CD4-positive, alpha-beta T cell treated with Interleukin-1 beta for 1 hour (primary cell): ENCODE results near the gene ROBO2.

Source experiments
- DNase-seq, 2 donors: peaks; one replicate each; pipeline ENCODE4 v3.0.0-alpha.2; 2020 to 2022

The ROBO2 gene

DNA sequence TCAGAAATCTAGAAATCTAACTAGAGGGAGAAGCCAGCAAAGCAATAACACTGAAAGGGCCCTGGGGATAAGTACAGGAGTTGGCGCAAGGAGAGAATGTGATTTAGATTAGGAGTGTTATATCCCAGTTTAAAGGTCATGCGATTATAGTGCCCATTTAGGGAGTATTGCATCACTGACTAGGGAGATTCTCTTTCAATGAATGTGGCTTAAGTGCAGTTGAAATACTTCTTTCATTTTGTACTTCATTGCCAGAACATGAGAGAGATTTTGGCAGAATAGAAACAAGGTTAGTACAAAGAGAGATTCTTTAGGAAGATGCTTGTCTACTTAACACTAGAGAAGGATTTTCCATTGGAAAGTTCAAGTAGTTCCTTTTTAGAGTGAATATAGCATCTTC, 13.9 kb downstream of the ROBO2 start:
- no peak for DNase-seq

GRCh38 chr3:77055841-77056341, 16.0 kb downstream of the ROBO2 start:
- no peak for DNase-seq

GRCh38 chr3:77059354-77059753, 19.5 kb downstream of the ROBO2 start:
- DNase-seq: no peak

GRCh38 chr3:77063423-77063822, 23.5 kb downstream of the ROBO2 start:
- no peak for DNase-seq

GRCh38 chr3:77065750-77066149, 25.9 kb downstream of the ROBO2 start:
- DNase-seq: no peak

DNA sequence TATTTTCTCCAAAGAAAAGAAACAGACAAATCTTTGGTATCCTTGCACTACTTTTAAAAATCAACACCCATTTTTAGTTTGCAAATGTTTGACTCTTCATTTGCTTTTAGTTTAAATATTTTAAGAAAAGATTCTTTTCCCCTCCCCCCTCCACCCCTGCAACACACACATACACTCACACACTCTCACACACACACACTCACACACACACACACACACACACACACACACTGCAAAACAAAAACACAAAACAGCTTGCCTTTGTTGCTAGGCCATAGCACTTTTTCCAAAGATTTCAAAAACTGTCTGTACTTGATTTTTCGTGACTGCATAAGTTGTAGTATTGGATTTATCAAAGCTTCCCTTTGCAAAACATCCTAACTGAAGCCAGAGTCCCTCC, 26.9 kb downstream of the ROBO2 start:
- no peak for DNase-seq

- DNase-seq: no peak
Measured at GRCh38 chr3:77068808-77069207, 28.9 kb downstream of the ROBO2 start.

GRCh38 chr3:77071364-77071763, 31.5 kb downstream of the ROBO2 start:
- no peak for DNase-seq

DNA sequence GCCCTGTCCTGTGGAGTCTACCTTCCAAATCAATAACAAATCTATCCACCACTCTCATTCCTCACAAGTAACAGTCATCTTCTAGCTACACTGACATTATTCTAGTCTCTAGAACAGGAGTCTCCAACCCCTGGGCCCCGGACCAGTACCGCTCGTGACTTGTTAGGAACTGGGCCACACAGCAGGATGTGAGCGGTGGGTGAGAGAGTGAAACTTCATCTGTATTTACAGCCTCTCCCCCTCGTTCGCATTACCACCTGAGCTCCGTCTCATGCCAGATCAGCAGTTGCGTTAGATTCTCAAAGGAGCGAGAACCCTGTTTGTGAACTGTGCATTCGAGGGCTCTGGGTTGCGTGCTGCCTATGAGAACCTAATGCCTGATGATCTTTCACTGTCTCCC, 31.9 kb downstream of the ROBO2 start:
- no peak for DNase-seq

GRCh38 chr3:77072232-77072631, 32.3 kb downstream of the ROBO2 start:
- no peak for DNase-seq

- DNase-seq: no peak
Measured at GRCh38 chr3:77078279-77078678, 38.4 kb downstream of the ROBO2 start.

GRCh38 chr3:77079988-77080610, 40.2 kb downstream of the ROBO2 start:
- no peak for DNase-seq

GRCh38 chr3:77081240-77081661, 41.4 kb downstream of the ROBO2 start:
- no peak for DNase-seq

DNA sequence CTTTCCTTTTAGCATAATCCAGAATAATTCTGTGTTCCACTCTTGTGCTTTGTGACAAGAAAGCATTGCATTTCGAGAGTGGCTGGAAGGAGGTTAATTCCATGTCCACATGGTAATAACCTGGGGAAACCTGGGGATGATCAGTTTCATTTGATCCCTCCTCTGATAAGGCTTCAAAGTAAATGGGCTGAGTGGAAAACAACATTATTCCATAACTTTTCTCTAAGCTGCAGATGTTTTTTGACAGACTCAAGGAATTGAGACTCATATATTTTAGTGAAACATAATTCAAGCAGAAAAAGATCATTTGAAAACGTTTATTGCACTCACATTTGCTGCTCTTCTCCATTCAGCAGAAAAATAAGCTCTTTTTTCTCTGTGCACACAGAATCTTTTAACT, 44.6 kb downstream of the ROBO2 start:
- DNase-seq: no peak

GRCh38 chr3:77086408-77086807, 46.5 kb downstream of the ROBO2 start:
- no peak for DNase-seq

- DNase-seq: no peak
Measured at GRCh38 chr3:77091809-77092208, 51.9 kb downstream of the ROBO2 start.

DNA sequence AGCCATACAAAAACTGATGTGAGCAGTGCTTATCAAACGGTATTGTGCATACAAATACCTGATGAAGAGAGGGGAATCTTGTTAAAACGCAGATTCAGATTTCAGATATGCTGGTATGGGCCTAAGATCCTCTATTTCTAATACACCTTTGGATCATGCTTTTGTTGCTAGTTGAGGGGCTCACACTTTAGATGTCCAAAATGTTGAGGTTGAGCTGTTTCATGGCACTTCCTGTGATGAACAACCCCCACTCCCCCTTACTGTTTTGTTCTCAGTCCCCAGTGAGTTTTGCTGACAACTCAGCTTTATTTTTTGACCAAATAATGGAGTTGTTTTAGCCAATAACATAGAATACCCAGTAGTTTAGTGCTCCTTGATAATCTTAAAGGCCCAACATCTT, 53.2 kb downstream of the ROBO2 start:
- DNase-seq: no peak

DNA sequence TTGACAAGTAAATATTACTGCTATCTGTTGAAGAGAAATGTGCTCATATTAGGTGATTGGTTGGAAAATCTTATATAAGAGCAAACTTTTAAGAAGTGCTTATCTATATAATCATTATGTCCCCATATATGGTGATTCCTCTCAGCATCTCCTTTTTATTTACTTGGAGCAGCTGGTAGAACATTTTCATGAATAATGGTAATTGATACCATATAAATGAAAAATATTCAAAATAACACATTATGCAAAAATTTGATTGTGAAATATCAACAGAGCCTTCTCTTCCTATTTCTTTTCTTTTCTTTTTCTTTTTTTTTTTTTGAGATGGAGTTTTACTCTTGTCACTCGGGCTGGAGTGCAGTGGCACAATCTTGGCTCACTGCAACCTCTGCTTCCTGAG, 56.2 kb downstream of the ROBO2 start:
- no peak for DNase-seq

- DNase-seq: no peak
Measured at GRCh38 chr3:77096966-77097890, 57.3 kb downstream of the ROBO2 start.

DNA sequence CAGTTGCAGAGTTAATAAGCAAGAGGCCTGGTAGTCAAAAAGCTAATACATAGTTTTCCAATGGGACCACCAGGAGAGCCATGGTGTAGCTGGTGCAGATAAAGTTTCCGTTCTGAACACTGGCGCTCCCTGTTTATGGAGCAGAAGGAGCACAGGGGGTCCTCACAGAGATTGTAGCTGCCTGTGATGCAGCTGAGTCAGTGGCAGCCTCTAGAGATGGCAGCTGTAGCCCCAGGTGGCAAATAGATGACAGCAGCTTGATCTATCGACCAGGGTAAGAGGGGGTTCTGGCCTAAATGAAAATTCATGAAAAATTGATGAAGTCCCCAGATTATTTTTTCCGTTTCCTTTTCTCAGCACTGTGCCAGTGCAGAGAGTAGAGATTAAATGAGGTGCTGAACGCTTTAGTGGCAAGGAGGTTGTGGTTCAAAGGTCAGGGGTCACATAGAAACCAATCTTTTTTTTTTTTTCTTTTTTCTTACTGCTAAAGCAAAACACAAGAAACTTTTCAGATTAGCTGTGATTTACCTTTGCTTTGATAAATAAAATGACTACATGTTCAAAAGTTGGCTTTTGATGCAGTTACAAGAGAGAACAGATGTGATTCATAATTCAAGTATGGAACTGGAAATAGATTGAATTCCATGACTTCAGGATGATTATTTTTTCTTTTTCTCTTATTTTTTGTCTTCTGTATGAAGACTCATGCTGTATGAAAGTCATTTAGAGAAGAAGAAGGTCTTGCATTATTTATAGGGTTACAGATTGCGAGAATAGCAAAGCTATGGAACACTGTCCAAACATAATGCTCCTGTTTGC, 63.3 kb downstream of the ROBO2 start:
- DNase-seq: no peak

GRCh38 chr3:77122652-77123051, 82.8 kb downstream of the ROBO2 start:
- no peak for DNase-seq

DNA sequence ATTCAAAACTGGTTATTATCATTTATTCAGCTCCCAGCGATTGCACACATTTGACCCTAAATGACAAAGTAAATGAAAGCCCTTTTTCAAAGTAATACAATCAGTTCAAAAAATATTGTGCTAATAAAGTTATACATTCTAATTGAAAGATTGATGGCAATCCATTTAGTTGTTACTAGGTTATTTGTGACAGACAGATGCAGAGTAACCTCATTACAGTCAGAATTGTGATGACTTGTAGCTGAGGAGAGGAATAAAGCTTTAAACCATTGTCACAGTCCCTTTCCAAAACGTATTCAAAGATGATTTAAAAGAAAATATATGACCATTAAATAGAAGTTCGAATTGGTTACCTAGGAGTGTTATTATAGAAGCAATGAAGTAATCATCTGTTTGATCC, 86.1 kb downstream of the ROBO2 start:
- no peak for DNase-seq

DNA sequence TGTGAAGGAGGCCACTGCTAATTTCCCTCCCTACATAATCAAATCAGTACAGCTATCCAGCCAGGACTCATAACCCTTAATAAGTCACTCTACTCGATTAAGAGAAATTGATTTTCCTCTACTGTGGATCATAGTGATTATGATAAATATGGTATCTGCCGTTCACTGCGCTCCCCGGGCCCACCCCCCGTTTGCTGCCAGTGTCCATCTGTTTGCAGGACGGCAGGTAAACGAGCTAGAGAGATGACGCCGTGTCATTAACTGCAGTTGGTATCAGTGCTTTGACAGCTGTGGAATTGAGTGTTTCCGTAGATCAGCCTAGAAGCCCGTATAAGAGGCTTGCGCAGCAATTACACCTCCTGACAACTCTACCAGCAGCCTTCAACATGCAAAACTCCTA, 94.9 kb downstream of the ROBO2 start:
- DNase-seq: no peak
